UCSD-AML1 (cell line): ENCODE data around the gene RPTOR.

Experiments
- DNase-seq: peaks from one replicate; lab custom pipeline; 2025; ENCODE audit not compliant: unreplicated experiment; lab: John Stamatoyannopoulos, UW

Gene RPTOR

DNA sequence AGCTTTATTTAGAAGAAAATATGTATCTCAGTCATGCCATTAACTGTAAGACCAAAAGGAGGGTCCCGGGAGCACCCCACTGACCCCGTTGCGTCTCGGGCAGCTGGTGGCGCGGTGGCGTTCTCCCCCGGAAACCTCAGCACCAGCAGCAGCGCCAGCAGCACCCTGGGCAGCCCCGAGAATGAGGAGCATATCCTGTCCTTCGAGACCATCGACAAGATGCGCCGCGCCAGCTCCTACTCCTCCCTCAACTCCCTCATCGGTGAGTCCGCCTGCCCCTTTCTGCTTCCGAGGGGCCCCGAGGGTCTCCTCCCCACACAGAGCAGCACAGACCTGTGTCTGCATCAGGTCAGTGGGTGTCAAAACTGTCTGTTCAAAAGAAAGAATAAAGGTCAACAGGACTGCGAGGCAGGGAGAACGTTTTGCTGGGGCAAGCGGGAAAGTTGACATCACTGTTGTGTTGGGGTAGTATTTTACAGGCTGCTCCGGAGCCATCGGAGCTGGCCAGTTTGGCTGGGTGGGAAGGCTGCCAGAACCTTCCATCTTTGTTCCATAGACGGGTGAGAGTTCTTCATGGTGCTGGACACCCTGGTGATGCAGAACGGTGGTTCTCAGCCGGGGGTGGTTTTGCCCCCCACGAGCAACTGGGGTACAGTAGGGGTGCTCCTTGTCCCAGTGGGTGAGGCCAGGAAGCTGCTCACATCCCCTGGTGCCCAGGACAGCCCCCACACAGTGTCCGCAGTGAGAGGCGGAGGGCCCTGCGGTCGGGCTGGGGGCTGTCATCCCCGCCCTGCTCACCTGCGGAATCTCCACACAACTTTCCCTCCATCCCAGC is 349.2 kb downstream of the RPTOR start:
- DNase-seq, result no peak

DNA sequence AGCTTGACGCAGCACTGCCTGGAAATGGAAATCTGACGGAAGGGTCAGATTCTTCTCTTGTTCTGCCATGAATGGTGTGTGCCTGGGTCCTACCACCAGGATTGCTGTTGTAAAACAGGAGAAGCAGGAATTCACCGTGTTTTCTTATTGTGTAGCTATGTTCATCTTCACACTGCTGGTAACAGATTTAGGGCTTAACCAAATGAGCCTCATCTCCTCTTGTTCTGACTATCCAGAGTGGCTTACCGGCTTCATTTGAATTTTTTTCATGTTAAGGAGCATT is 349.7 kb downstream of the RPTOR start:
- DNase-seq, result no peak

- DNase-seq, result no peak
Observed at GRCh38 chr17:80894726-80895125, 350.1 kb downstream of the RPTOR start.

- no peak for DNase-seq
Observed at GRCh38 chr17:80895366-80895765, 350.7 kb downstream of the RPTOR start.

GRCh38 chr17:80898716-80899115 is 354.1 kb downstream of the RPTOR start:
- DNase-seq, result no peak

DNA sequence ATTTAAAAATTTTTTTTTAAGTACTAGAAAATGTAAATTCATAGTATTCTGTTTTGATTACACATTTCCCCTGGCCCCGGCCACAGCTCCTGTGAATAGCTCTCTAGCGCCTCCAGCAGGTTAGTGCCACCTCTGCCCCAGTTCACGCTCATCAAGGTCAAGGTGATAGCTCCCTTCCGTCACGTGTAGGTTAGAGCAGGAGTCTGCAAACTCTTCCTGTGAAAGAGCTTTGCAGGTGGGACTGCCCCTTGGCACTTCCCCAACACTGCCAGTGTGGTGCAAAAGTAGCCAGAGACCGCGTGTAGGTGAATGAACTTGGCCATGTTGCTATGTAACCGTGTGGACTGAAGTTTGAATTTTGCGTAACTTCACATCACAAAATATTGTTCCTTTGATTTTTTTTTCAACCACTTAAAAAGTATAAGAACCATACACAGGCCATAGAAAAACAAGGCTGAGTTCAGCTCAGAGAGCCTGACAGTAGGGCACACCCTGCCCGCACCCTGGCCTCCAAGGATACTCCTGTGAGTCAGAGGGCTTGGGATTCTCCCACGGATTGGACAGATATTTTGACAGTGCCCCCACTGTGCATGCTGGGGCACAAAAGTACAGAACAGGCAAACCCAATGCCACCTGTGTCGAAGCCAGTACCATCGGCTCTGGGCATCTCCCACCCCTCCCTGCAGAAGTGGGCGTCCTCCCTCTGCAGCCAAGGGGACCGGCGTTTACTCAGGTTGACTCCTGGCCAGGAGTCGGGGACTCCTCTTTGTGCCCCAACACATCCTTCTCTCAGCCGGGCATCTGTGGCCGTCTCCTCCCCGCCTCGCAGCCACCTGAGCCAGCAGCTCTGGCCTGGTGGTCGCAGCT is 355.0 kb downstream of the RPTOR start:
- DNase-seq, result peak; percentile 51

GRCh38 chr17:80901319-80901718 is 356.7 kb downstream of the RPTOR start:
- DNase-seq, result no peak

- no peak for DNase-seq
Observed at GRCh38 chr17:80902197-80902962, 357.7 kb downstream of the RPTOR start.

GRCh38 chr17:80902963-80903611 is 358.4 kb downstream of the RPTOR start:
- no peak for DNase-seq

- no peak for DNase-seq
Observed at GRCh38 chr17:80904036-80904753, 359.6 kb downstream of the RPTOR start.

DNA sequence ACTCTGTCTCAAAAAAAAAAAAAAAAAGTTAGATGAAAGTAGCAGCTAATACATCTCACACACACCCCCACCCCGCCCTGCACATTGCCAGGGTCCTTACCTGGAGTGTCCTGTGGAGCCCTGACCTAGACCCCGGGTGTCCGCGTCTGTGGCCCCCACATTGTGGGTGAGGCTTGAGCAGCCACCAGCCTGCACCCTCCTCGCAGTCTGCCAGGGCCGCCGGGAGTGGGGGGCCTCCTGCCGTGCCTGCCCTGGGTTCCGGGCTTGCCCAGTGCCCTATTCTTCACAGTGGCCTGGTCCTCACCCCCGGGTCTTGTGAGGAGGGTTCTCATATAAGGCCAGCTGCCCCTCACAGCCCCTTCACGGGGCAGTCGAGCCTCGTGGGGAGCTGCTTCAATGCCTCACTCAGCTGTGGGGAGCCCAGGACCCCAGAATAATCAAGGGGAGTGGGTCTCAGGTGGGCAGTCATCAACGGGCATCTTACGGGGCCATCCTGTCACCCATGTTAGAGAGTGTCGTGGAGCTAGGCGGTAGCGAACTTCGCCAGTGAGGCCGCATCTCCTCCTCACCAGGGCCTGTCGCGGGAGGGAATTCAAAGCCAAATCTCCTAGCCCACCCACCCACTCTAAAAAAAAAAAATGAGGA is 361.1 kb downstream of the RPTOR start:
- DNase-seq, result no peak

- no peak for DNase-seq
Observed at GRCh38 chr17:80906364-80907259, 362.0 kb downstream of the RPTOR start.

DNA sequence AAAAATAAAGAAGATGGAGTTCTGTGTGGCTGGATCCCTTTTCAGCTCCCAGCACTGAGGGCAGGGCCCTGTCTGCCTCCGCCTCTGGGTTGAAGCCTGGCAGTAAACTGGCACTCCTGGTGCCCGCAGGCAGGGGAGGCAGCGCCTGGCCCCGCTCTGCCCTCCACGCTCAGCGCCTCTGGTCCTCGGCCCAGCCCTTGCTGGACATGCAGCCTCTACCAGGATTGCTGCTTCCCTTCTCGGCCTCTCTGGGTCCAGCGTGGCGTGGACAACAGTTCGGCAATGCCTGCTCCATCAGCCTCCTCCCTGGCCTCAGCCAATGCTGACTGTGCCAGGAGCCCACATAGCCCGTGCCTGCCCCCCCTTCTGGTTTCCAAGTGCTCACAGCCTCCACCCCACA is 362.6 kb downstream of the RPTOR start:
- DNase-seq, result no peak

DNA sequence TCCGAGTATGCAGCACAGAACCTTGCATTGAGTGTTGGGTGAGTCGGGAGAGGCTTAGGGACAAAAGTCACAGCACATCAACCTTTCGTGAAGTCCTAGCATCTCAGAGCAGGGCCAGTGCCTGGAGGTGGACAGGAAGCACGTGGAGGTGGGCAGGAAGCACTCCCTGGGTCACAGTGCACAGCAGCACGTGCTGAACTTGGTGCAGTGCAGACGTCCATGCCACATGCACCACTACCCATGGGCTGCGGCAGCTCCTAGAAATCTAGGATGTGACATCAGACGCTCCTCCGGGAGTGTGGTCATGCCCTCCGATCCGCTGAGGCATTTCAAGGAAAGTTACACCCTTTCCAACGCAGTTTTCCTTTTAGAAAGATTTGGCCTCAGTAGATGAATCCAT is 363.6 kb downstream of the RPTOR start:
- DNase-seq, result no peak

DNA sequence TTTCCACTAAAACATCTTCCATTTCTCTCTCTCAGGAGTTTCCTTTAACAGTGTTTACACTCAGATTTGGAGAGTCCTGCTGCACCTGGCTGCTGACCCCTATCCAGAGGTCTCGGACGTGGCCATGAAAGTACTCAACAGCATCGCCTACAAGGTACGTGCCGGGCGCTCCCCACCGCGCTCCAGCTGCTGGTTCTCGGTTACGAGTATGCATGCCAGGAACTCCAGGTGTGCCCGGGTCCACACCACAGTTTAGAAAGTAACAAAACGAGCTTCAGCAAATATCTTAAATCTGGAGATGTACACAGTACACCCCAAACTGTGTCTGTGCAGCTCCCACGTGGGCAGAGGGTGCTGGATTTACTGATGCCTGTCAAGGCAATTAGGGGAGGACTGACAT is 364.1 kb downstream of the RPTOR start:
- no peak for DNase-seq

DNA sequence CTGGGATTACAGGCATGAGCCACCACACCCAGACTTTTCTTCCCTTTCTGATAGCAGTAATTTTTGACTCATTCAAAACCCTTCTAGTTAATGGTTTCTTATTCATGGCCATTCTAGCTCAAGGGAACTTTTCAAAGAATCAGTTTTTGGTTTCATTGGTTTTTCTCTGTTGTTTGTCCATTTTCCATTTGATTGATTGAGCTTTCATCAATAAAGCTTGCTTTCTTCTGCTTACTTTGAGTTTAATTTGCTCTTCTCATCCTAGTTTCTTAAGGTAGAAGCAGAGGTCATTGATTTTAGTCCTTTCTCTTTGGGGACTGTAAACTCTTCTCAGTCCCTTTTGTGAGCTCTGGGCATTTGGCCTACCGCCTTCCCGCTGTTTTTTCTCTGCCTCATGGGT is 365.0 kb downstream of the RPTOR start:
- DNase-seq, result no peak

DNA sequence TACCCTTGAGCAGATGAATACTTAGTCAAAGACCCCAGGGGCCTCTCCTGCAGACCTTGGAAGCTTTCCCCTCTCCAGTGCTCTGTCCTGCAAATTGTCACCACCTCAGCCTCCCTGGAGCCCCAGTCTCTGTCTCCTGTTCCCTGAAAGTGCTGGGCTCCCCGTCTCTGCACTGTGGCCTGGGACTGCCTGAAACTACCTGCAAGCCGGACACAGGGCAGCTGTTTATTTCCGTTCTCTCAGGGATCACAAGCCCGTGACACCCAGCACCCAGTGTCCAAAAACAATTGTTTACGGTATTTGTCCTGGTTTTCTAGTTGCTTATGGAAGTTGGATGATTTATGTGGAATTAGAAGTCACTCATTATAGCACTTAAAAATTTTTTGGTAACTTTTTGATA is 365.4 kb downstream of the RPTOR start:
- DNase-seq, result no peak

GRCh38 chr17:80912476-80912875 is 367.8 kb downstream of the RPTOR start:
- no peak for DNase-seq
